Endothelial cell of umbilical vein (primary cell): ENCODE data around the gene PTK6. TPM values are rescaled to one million over a fixed set of nuclear protein-coding genes. Genes with fewer than 3 reads are reported as not detected.

Experiments used
- BruUV-seq: library from RNA; stranded (reverse); fragments of 400-500 nt; replicated peaks from 2 replicates; lab custom pipeline; 2021; lab: Mats Ljungman, UMichigan
- CTCF ChIA-PET: fragments of 300-600, 350-600 bp; sonication (Branson Sonifier 250); formaldehyde crosslinking; loops from one replicate; lab custom pipeline; 2021; ENCODE audit warnings: antibody characterized with exemption, inconsistent platforms; lab: Charles Lee
- POLR2A ChIA-PET: fragments of 300-600, 350-600 bp; sonication (Branson Sonifier 250); formaldehyde crosslinking; loops from one replicate; lab custom pipeline; 2021; ENCODE audit warnings: antibody characterized with exemption, inconsistent platforms; lab: Charles Lee
- DNase-seq: peaks from one replicate; pipeline ENCODE4 v3.0.0-alpha.2; 2011; ENCODE audit warnings: low read depth, low spot score
- FAIRE-seq: peaks from 2 replicates; lab custom pipeline; 2011; peaks lifted over from hg19 to GRCh38; lab: Jason Lieb, UNC
- H2AFZ ChIP-seq: 2 replicates; pipeline ENCODE4 v1.6.0; 2012; ENCODE audit warnings: low read depth, low read length, control low read depth, inconsistent platforms
- H3K27ac ChIP-seq: 2 replicates; pipeline ENCODE4 v1.5.1; 2011; ENCODE audit warnings: low read depth, mild to moderate bottlenecking, control low read depth, low read length, moderate library complexity; ENCODE audit not compliant: insufficient read depth
- H3K27me3 ChIP-seq, 2 experiments: 2 replicates each; pipeline versions ENCODE4 v1.6.0 to v1.6.1; 2011; ENCODE audit warnings: low read length in 2 of 2, mixed read lengths in 1 of 2; ENCODE audit not compliant: control insufficient read depth in 2 of 2, insufficient read depth in 2 of 2
- H3K36me3 ChIP-seq, 2 experiments: 2 replicates in 1 of 2; 3 replicates in 1 of 2; pipeline ENCODE4 v1.5.1; 2011; ENCODE audit warnings: low read length in 2 of 2, mild to moderate bottlenecking in 1 of 2, moderate library complexity in 1 of 2; ENCODE audit not compliant: control insufficient read depth in 2 of 2, insufficient read depth in 2 of 2; ENCODE audit errors: extremely low read depth in 1 of 2
- H3K4me1 ChIP-seq: 3 replicates; pipeline ENCODE4 v1.5.1; 2011; ENCODE audit warnings: mild to moderate bottlenecking, low read length; ENCODE audit not compliant: control insufficient read depth, insufficient read depth; ENCODE audit errors: extremely low read depth
- H3K4me2 ChIP-seq: 2 replicates; pipeline ENCODE4 v1.6.1; 2011; ENCODE audit warnings: low read length, control low read depth, mixed read lengths; ENCODE audit not compliant: insufficient read depth
- H3K4me3 ChIP-seq, 3 experiments: fragments of 200-600 bp in 1 of 3; sonication (generic), shearing (Covaris generic) in 1 of 3; replicated peaks in 1 of 3; 2 replicates each; pipeline ENCODE4 v1.5.1; 2011 to 2016; ENCODE audit warnings: control low read depth in 3 of 3, low read length in 3 of 3, mild to moderate bottlenecking in 2 of 3, inconsistent platforms in 1 of 3, low read depth in 1 of 3, moderate library complexity in 1 of 3; ENCODE audit not compliant: insufficient read depth in 1 of 3
- H3K79me2 ChIP-seq: 2 replicates; pipeline ENCODE4 v1.6.0; 2012; ENCODE audit warnings: low read length, inconsistent platforms; ENCODE audit not compliant: control insufficient read depth, insufficient read depth
- H3K9ac ChIP-seq: replicated peaks from 2 replicates; pipeline ENCODE3; 2011; ENCODE audit warnings: low read length, control low read depth; ENCODE audit not compliant: insufficient read depth; ENCODE audit errors: extremely low read depth
- H3K9me1 ChIP-seq: replicated peaks from 3 replicates; pipeline ENCODE4 v1.6.0; 2011; ENCODE audit warnings: mild to moderate bottlenecking, low read length; ENCODE audit not compliant: control insufficient read depth, insufficient read depth; ENCODE audit errors: extremely low read depth
- H3K9me3 ChIP-seq: replicated peaks from 2 replicates; pipeline ENCODE4 v1.5.1; 2012; ENCODE audit warnings: low read length, inconsistent platforms; ENCODE audit not compliant: control insufficient read depth, insufficient read depth
- H4K20me1 ChIP-seq: replicated peaks from 2 replicates; pipeline ENCODE3; 2011; ENCODE audit warnings: mild to moderate bottlenecking, low read length; ENCODE audit not compliant: control insufficient read depth, insufficient read depth; ENCODE audit errors: extremely low read depth
- EZH2 ChIP-seq: IDR thresholded peaks from 2 replicates; pipeline ENCODE4 v1.6.1; 2012; ENCODE audit warnings: borderline replicate concordance, low read depth, mild to moderate bottlenecking, moderate library complexity, low read length, inconsistent platforms; ENCODE audit not compliant: severe bottlenecking
- FOS ChIP-seq: IDR thresholded peaks from 2 replicates; pipeline ENCODE4 v1.6.1; 2011; ENCODE audit warnings: mild to moderate bottlenecking, low read length, moderate library complexity, borderline replicate concordance; ENCODE audit not compliant: insufficient read depth
- GATA2 ChIP-seq: IDR thresholded peaks from 2 replicates; pipeline ENCODE4 v1.7.0; 2011; ENCODE audit warnings: low read depth, mild to moderate bottlenecking, moderate library complexity, mixed read lengths, low read length; ENCODE audit not compliant: insufficient read length, insufficient read depth
- JUN ChIP-seq: IDR thresholded peaks from 2 replicates; pipeline ENCODE4 v1.6.1; 2011; ENCODE audit warnings: borderline replicate concordance, low read depth; ENCODE audit not compliant: insufficient read length, insufficient read depth
- MYC ChIP-seq: IDR thresholded peaks from one replicate; pipeline ENCODE4 v1.6.1; 2011; ENCODE audit warnings: mild to moderate bottlenecking, low read depth, low read length
- POLR2A ChIP-seq: IDR thresholded peaks from 2 replicates; pipeline ENCODE4 v1.6.1; 2012; ENCODE audit warnings: low read depth, mild to moderate bottlenecking, control low read depth, low read length
- POLR2AphosphoS5 ChIP-seq: IDR thresholded peaks from 2 replicates; pipeline ENCODE4 v1.6.1; 2012; ENCODE audit warnings: low read depth, mild to moderate bottlenecking, control low read depth, low read length, moderate library complexity; ENCODE audit not compliant: insufficient read depth
- dilution Hi-C: fragments of 300-500 bp; cut with MboI; formaldehyde crosslinking; loops from one replicate; pipeline ENCODE4 v1.15.0; 2019; ENCODE audit warnings: low sequenced_read_pairs; ENCODE audit not compliant: extremely low pct_ligation_motif_present
- intact Hi-C: fragments of 100-400 bp; cut with micrococcal nuclease; formaldehyde crosslinking; loops from one replicate; pipeline ENCODE4 v1.10.0; 2022
- polyA plus RNA-seq, 4 experiments: library from polyadenylated mRNA; depleted of rRNA in 3 of 4; stranded (reverse) in 3 of 4; unstranded in 1 of 4; fragments of >200 nt; gene quantifications; 2 replicates each; pipeline versions ENCODE4 v1.2.1 to v1.2.3, GENCODE V29; 2011 to 2012; ENCODE audit warnings: missing spikeins in 1 of 4
- total RNA-seq: library from RNA; stranded (reverse); gene quantifications from 2 replicates; pipeline ENCODE4 v1.2.3, GENCODE V29; 2021
- TF ChIP-seq, protein P1 (sequence below), 2 donors: IDR thresholded peaks; 1 replicate in 1 of 2; 2 replicates in 1 of 2; pipeline ENCODE4 v1.5.1; 2011; ENCODE audit warnings: low read length in 2 of 2, mild to moderate bottlenecking in 2 of 2, moderate library complexity in 2 of 2, control low read depth in 1 of 2, inconsistent platforms in 1 of 2, low read depth in 1 of 2; ENCODE audit not compliant: insufficient read depth in 1 of 2; ENCODE audit errors: extremely low read depth in 1 of 2
- TF ChIP-seq, protein P2 (sequence below): IDR thresholded peaks from 2 replicates; pipeline ENCODE4 v1.6.1; 2011; ENCODE audit not compliant: insufficient read depth, insufficient read length

PTK6 gene
- total and polyA plus RNA-seq, 2 donors (not counting 3 experiments of a cell fraction or from before 2014, with no cell fraction given) = 0.18 TPM; not detected in 1

DNA sequence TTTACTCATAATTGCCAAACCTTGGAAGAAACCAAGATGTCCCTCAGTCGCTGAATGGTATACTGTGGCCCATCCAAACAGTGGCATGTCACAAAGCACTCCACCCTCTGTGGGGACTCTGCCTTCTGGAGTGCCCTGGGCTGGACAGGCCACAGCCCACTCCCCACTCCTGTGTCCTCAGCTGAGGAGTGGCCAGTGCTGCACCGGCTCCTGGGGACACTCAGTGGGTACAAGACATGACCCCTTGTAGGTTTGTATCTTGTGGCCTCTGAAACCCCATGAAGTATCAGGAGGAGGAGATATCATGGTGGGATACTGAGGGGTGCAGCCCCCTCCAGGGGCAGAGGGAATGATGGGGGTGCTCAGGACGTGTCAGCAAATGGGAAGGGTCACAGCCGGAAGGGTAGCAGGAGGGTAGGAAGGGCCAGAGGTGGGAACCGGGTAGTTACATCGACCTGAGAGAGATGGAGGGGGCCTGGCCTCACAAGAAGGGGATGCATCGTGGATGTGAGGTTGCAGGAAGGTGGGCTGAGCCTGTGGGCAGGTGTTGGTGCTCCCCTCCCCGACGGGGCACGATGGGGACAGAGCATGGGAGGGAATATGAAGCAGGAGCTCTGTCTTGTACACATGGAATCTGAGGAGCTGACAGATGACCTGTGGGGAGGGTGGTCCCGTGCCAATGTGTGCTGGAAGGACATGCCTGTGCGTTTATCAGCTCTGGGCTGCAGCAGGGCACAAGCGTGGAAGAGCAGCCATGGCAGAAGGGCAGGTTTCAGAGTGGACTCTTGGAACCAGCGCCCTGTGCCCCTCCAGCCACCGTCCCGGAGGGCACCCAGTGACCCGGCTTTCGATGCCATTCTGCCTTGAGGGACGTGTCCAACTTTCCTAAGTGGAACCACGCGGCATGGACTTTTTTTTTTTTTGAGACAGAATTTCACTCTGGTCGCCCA lies 48.7 kb upstream of the PTK6 start:
- no TSS peak for BruUV-seq
- POLR2A ChIA-PET = no interaction called here
- H3K9ac ChIP-seq = no peak overlapping the region
- TF ChIP-seq, protein P1, sequence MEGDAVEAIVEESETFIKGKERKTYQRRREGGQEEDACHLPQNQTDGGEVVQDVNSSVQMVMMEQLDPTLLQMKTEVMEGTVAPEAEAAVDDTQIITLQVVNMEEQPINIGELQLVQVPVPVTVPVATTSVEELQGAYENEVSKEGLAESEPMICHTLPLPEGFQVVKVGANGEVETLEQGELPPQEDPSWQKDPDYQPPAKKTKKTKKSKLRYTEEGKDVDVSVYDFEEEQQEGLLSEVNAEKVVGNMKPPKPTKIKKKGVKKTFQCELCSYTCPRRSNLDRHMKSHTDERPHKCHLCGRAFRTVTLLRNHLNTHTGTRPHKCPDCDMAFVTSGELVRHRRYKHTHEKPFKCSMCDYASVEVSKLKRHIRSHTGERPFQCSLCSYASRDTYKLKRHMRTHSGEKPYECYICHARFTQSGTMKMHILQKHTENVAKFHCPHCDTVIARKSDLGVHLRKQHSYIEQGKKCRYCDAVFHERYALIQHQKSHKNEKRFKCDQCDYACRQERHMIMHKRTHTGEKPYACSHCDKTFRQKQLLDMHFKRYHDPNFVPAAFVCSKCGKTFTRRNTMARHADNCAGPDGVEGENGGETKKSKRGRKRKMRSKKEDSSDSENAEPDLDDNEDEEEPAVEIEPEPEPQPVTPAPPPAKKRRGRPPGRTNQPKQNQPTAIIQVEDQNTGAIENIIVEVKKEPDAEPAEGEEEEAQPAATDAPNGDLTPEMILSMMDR (IDR thresholded peaks at IDR 0.05; ENCODE audit: extremely low read depth in 1 of 2, insufficient read depth in 1 of 2, low read depth in 1 of 2, low read length in 2 of 2) = no peak
- no peak for TF ChIP-seq EZH2
- no peak for TF ChIP-seq MYC
- TF ChIP-seq, protein P2, sequence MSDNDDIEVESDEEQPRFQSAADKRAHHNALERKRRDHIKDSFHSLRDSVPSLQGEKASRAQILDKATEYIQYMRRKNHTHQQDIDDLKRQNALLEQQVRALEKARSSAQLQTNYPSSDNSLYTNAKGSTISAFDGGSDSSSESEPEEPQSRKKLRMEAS = no peak
- TF ChIP-seq GATA2 = no peak
- no peak for TF ChIP-seq POLR2A
- TF ChIP-seq FOS = no peak
- TF ChIP-seq POLR2AphosphoS5 = no peak
- no peak for TF ChIP-seq JUN
- intact Hi-C loops = no loop called here
- peaks cover 0 to 19% of the 10 kb centered on the region in 2 experiments for H3K36me3 ChIP-seq
- H3K27ac ChIP-seq = no peak overlapping the region
- H3K4me1 ChIP-seq = no peaks in the 10 kb centered on the region
- H3K4me3 ChIP-seq = no peak overlapping the region
- no peak for DNase-seq
- no peaks in the 10 kb centered on the region for H3K9me3 ChIP-seq
- no peaks in the 10 kb centered on the region for H3K9me1 ChIP-seq
- no peaks in the 10 kb centered on the region for H4K20me1 ChIP-seq
- H3K79me2 ChIP-seq = no peaks in the 10 kb centered on the region
- CTCF ChIA-PET = no interaction called here
- dilution Hi-C loops = no loop called here
- H3K4me2 ChIP-seq = no peak overlapping the region
- no peak overlapping the region for H2AFZ ChIP-seq
- no peaks in the 10 kb centered on the region for H3K27me3 ChIP-seq
- no peak for FAIRE-seq
